Hematopoietic multipotent progenitor cell (in vitro differentiated cells): ENCODE measurements around the gene FAAP100. TPM values are rescaled to one million over a fixed set of nuclear protein-coding genes. Genes with fewer than 3 reads are reported as not detected.

Experiments
- DNase-seq, 3 donors: peaks; one replicate each; pipeline ENCODE4 v3.0.0-alpha.2; 2011 to 2015; ENCODE audit warnings: low read depth in 2 of 3, low spot score in 2 of 3
- total RNA-seq: library from RNA; depleted of rRNA; stranded (reverse); fragments of >200 nt; gene quantifications from one replicate; pipeline ENCODE4 v1.2.3, GENCODE V29; 2012

Gene FAAP100
- total RNA-seq, 1 donor, result 27.7 TPM

DNA sequence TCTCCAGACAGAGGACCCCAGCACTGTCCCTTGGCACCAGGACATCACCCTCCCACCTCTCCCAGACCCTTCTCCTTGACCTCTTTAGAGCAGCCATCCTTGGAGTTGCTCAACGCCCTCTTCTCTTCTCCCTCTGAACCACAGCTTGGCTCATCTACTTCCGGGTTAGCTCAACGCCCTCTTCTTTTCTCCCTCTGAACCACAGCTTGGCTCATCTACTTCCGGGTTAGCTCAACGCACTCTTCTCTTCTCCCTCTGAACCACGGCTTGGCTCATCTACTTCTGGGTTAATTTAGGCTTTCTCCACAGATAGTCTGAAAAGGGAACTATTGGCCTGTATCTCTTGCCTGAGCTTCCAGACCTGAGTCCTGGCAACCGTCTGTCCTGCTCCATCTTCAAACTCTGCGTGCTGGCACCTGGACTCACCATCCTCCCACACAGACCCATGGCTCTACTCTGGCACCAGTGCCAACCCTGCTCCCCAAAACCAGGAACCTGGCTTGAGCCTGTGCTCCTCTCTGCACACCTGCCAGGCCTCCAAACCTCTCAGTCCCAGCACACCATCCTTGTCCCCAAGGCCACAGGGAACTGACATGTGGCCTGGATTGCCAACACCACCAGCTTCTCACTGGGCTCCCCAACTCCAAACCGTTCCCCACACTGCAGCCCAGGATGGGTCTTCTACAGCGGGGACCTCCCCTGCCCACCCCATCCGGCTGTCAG, 25.3 kb upstream of the FAAP100 start:
- DNase-seq, result no peak

DNA sequence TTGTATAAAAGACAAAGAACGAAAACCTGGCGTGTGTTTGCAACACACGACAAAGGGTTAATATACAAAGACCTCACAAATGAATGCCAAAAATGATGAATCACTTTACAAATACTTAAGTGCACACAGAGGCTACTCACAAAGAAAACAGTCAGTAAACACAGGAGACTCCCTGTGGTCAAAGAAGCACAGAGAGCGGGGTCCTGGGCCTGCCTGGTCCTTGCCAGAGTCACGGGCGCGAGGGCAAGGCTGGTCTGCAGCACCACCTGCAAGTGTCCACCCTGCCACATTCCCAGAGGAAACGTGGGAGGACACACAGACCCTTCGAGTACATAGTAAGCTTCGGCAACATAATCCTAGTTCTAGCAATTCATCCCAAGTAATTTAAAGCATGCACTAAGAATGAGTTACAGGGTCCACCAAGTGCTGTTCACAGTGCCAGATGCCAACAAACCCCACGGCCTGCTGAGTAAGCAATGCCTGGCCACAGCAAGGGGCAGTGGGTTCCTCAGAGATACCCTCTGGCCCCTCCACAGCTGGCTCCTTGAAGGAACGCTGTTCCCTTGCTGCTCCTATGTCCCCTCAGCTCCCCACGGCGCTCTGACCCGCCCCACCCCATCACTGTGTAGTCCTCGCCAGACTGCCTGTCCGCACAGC, 24.6 kb upstream of the FAAP100 start:
- no peak for DNase-seq

DNA sequence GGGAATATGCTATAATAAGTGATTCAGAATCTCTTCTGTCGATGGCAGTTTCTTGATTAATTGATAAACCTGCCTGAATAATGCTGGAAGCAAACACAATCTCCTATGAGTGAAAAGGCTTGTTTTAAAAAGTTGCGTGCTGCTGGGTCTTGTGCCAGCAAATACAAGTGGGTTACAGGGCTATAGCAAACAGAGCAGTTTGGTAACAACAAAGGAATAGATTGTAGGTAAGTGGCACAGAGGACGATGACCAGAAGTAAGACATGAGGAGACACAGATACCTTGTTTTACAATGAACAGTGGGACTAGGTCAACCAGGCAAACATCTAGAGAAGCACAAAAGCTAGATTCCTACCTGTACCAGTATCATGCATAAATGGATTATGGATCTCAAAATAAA, 23.7 kb upstream of the FAAP100 start:
- DNase-seq, result no peak

DNA sequence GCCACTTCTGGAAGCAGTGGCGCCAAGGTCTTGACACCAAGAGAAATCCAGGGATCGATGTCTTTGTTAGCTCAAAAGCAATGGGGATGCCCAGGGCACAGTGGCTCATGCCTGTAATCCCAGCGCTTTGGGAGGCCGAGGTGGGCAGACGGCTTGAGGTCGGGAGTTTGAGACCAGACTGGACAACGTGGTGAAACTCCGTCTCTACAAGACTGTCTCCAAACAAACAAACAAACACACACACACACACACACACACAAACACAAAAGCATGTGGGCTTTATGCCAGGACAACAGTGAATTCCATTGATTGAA, 22.4 kb upstream of the FAAP100 start:
- no peak for DNase-seq

DNA sequence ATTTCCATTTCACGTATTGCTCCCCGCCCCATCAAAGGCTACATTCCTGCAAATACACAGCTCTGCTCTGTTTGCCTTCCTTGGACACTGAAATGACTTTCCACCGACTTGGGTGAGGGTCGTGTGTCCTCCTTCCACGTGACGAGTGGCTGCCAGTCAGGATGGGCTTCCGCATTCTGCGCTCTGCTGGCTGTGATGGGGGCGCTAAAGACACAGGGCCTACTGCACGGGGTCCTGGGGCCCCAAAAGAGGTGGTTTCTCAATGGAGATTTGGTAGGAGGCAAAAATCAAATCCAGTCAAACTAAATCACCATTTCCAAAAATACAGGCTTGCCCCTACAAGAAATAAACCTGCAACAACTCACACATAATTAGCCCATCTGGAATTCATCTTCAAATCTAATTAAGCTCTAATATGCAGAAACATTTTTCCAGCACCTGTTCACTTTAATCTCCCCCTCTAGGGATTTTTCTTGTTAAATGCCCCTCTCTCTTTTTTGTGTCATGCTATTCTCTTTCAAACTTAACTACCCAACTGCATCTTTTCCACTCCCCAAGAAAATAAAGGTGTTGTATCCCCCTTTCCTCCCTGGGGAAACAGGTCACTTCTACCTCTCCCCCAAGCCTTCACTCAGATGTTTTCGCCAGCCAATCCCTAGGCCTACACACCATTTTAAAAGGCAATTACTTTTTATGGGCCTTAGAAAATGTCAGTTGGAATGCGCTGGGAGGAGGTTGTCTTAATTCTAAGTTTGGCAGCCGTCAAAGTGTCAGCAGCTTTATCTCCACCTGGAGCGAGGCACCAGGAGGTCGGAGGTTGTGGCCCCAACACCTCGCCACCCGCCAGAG, 21.9 kb upstream of the FAAP100 start:
- no peak for DNase-seq

DNA sequence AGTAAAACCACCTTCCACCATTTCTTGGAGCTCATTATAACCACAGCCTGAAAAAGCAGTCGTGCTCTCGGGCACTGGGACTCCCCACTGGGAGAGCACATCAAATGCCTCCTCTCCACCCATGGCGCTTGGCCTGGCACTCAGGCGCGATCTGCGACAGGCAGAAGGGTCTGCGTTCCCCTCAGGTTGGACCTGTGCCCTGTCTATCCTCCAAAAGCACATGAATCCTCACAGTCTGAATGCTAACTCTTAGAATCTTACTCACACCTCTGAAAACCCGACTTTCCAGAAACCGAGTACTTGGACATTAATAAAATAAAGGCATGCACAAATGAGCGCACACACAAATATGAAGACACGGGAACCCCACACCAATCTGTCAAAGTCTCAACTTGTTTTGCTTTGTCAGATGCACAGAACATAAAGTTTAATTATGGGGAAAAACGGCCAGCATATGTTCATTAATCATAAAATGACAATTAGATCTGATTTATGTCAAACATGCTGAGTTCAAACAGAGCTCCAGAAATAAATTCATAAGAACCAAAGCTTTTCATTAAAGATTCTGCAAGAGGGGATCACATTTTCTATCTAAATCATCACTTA, 20.5 kb upstream of the FAAP100 start:
- DNase-seq, result no peak

DNA sequence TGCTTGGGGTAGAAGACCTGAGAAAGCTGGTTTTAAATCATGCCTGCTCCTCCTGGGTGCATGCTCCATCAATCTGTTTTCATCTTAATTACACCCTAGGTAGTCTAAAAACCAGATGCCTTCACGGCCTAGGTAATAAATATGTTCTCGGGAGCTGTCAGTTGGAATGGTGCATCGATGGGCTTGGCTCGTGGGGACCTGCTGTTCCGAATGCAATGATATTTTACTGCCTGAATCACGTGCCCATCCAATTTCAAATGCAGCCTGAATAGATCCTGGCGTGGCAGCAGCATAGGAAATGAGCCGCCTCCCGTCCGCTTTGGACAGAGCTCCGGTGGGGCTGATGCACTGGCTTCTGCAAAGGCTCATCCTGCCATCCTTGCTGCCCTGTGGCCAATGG, 18.8 kb upstream of the FAAP100 start:
- no peak for DNase-seq

DNA sequence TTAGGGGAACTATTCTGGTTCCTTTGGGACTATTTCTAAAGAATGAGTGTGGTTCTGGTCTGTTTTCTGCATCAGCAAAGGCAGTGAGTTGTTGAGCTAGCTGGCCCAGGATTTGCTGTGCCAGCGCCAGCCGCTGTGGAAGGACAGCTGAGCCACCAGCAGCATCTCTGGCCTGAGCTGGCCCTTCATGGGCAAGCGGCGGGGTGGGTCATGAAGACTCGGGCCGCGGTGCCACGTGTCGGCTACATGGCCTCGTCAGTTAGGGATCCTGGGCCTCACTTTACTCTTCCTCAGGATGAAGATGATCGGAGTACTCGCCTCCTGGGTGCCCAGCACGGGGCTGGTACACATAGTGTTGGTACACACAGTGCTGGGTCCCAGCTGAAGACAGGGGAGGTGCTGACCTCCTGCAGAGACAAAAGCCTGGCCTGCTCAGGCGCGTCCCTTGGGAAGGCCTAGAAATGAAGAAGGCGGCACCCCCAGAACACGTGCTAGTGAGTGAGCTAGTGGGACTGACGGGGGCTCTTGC, 17.9 kb upstream of the FAAP100 start:
- DNase-seq, result no peak

DNA sequence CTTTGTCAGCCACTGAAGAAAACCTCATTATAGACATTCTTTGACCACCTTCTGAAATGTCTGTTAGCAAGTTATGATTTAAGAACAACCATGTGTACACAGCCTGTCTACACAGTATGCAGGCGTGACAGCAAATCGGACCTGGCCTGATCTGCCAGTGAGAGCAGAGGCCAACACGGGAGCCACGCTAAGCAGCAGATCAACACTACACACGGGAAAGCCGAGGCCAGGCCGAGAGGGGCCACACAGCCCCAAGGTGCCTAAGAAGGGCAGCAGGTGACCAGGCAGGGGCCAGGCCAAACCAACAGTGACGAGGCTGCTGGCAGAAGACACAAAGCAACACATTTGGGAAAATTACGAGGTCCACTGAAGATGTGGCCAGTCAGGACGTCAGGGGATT, 16.3 kb upstream of the FAAP100 start:
- DNase-seq, result no peak

DNA sequence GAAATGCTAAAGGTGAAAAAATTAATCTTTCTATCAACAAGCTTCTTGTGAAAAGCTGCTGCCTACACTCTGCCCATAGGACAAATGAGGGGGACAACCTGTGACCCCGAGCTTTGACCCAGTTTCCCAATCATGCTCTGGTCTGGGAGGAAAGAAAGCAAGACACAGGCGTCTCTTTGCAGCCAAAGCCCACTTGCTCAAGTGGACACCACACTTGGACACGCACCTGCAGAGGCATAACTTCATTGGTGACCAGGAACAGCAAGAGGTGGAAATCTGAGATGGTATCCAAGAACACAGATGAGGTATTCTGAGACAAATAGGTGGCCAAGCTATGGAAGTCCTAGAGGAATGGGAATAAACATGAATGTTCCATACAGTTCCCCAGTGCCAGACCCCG, 15.0 kb upstream of the FAAP100 start:
- DNase-seq, result no peak

DNA sequence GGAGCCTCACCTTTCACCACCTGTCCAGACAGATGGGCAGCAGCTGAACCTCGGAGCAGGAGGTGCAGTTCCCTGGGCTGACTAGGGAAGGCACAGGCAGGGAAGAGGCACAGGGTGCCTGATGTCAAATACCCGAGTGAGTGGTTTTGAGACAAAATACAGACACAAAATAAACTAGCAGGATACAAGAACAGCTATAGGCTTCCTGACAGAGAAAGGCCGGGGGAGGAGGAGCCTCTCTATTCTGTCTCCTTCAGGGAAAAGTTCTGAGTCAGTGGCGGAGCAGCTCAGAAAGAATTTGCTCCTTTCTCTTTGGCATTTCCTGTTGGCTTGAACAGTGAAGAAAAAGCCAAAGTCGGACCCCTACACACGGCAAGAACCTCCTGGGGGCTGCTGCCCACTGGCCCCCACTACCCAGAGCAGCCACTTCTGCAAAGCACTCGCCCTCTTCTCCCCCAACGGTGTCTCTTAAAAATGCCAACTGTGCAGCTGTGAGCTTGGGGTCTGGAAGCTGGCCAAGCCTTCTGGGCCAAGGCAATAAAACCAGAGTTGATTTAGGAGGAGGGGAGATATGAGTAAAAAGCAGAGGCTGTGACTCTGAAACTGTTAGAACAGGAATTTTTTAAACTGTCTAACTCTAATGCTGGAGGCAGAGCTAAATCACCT, 14.4 kb upstream of the FAAP100 start:
- peak in 2 of 3 donors; percentile 83 to 95 for DNase-seq

DNA sequence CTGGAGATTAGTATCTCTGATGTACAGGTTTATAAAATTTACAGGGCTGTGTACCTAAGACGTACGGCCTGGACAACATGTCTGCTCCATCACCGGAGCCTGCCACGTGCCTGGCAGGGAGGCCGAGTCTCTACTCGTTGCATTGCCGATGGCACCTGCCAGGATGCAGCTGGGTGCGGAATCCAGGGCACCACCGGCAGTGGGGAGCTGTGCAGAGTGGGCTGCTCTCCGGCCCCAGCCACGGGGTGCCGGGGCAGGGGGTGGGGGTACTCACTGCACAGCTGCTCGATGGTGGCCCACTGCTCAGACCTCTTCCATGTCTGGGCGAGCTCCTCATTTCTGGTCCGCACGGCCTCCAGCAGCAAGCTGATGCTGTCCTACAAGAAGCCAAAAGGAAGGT, 13.1 kb upstream of the FAAP100 start:
- no peak for DNase-seq

DNA sequence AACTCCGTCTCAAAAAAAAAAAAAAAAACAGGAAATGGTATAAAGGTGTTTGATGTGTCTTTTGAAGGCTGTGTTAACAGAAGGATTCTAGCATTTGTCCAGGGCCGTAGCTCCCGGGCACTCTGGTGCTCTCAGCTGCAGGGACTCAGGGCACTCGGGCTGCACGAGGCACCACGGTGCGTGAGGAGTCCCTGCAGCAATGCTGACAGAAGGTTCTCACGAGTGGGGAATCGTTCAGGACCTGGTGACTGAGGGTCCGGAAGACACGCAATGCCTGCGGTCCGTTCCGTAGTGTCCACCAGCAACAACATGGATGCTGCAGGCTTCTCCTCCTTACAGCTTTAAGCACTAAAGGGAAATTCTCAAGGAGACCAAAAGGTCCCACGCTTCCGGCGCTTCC, 12.6 kb upstream of the FAAP100 start:
- DNase-seq, result no peak

DNA sequence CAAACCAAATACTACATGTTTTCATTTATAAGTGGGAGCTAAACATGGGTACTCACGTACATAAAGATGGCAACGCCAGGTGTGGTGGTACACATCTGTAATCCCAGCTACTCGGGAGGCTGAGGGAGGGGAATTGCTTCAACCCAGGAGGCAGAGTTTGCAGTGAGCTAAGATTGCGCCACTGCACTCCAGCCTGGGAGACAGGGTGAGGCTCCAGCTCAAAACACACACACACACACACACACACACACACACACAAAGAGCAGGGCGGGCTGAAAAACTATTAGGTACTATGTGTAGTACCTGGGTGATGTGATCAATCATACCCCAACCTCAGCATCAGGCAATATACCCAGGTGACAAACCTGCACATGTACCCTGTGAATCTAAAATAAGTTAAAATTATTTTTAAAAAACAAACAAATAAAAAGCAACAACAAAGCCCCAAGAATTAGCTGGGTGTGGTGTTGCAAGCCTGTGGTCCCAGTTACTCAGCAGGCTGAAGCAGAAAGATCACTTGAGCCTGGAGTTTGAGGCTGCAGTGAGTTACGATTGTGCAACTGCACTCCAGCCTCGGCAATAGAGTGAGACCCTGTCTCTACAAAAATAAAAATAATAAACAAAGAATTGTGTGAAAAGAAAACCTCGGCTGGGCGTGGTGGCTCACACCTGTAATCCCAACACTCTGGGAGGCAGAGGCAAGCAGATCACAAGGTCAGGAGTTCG, 11.9 kb upstream of the FAAP100 start:
- no peak for DNase-seq

DNA sequence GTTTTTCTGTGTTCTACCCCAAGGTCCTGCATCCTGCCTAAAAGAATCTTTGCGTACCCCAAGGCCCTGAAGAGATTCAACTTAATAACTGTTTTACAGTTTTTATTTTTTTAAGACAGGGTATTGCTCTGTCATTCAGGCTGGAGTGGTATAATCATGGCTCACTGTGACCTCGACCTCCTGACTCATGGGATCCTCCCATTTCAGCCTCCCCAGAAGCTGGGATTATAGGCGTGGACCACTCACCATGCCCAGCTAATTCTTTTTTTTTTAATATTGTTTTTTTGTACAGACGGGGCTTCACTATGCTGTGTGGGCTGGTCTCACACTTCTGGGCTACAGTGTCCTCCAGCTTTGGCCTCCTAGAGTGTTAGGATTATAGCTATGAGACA, 9.3 kb upstream of the FAAP100 start:
- no peak for DNase-seq

DNA sequence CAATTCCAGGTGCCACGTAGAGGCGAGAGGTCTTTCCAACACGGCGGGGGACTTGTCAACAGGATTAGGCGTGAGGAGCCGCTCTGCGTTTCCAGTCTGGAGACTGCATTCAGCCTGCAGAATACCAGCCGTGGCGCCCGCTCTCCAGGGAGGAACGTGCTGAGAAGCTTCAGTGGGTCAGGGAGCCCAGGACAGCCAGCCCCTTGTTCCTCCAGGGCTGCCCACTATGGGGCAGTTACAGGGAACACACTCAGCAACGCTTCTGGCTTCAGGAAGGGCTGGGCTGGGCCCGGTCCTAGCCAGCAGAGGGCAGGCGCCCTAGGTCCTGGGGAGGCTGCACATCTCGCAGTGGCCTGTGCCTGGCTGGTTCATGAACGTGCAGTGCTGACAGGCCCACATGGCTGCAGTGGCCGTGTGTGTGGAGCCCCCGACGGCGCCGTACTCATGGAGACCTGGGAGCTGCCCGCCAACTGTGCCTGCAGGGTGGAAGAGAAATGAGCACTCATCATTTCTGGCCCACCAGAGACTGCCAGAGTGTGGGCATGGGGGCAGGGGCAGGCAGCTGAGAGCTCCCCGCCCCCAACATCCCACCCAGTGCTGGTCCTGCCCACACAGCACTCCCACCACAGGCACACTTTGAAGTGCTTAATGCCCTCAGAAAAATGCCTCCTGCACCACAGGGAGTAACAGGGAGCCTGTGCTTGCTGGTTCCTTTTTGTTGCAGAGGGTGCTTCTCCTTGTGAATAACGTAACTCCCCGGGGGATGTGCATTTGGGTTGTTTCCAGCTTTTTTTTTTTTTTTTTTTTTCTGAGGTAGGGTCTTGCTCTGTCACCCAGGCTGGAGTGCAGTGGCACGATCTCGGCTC, 7.0 kb upstream of the FAAP100 start:
- DNase-seq, result no peak

DNA sequence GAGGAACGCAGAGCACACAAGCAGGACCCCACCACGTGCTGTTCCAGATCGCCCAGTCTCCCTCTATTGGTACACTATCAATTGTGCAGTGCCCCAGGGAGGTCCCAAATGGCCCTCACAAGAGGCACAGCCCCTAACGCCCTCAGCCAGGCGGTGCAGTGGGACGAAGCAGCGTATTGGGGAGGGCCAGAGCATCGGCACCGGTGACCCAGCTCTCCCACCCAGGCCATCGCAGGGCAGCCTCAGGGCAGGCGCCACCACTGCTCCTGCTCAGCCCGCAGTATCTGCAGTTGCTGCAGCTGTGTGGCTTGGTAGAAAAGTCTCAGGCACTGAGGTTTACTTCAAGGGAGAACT, 5.9 kb upstream of the FAAP100 start:
- no peak for DNase-seq

DNA sequence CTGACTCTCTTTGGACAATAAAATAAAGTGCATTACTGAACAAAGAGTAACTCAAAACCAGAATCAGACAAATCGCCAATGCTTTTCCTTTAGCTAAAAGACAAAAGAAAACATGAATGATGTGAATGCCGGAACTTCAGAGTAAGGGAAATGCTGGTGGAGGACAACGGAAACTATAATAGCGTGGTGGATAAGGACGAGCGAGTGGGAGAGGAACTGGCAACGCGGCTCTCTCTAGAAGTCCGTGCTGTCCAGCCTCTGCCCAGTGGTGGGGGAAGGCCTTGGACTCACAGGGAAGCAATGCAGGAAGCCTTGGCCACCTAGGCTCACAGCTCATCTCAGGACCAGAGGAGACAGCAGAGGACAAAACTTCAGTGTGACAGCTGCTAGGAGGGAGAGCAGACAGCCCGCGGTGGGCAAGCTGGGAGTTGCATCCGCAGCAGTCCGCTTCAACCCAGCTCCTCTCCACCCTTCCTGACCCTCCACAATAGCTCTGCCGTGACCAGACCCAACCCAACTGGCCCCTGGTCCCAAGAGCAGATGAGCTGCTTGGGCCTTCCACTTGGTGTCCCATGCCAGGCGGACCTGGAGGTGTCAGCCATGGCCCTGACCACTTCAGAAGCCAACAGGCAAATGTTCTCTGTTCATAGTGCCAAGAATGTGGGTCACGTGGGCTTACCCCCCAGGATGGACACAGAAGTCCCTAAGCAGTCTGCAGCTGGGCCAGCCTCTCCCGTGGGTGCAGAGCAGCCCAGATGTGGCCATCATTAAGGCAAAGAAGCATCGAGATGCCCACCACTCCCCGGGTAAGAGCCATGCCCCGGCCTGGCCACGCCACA, 5.3 kb upstream of the FAAP100 start:
- DNase-seq, result no peak
